Endothelial cell of umbilical vein (primary cell): ENCODE measurements around the gene DNAI7. TPM values are rescaled to one million over a fixed set of nuclear protein-coding genes. Genes with fewer than 3 reads are reported as not detected.

ENCODE experiments used
- BruUV-seq: library from RNA; stranded (reverse); fragments of 400-500 nt; replicated peaks from 2 replicates; lab custom pipeline; 2021; lab: Mats Ljungman, UMichigan
- CTCF ChIA-PET: fragments of 300-600, 350-600 bp; sonication (Branson Sonifier 250); formaldehyde crosslinking; loops from one replicate; lab custom pipeline; 2021; ENCODE audit warnings: antibody characterized with exemption, inconsistent platforms; lab: Charles Lee
- POLR2A ChIA-PET: fragments of 300-600, 350-600 bp; sonication (Branson Sonifier 250); formaldehyde crosslinking; loops from one replicate; lab custom pipeline; 2021; ENCODE audit warnings: antibody characterized with exemption, inconsistent platforms; lab: Charles Lee
- DNase-seq: peaks from one replicate; pipeline ENCODE4 v3.0.0-alpha.2; 2011; ENCODE audit warnings: low read depth, low spot score
- FAIRE-seq: peaks from 2 replicates; lab custom pipeline; 2011; peaks lifted over from hg19 to GRCh38; lab: Jason Lieb, UNC
- H2AFZ ChIP-seq: 2 replicates; pipeline ENCODE4 v1.6.0; 2012; ENCODE audit warnings: low read depth, low read length, control low read depth, inconsistent platforms
- H3K27ac ChIP-seq: 2 replicates; pipeline ENCODE4 v1.5.1; 2011; ENCODE audit warnings: low read depth, mild to moderate bottlenecking, control low read depth, low read length, moderate library complexity; ENCODE audit not compliant: insufficient read depth
- H3K27me3 ChIP-seq, 2 experiments: 2 replicates each; pipeline versions ENCODE4 v1.6.0 to v1.6.1; 2011; ENCODE audit warnings: low read length in 2 of 2, mixed read lengths in 1 of 2; ENCODE audit not compliant: control insufficient read depth in 2 of 2, insufficient read depth in 2 of 2
- H3K36me3 ChIP-seq, 2 experiments: 2 replicates in 1 of 2; 3 replicates in 1 of 2; pipeline ENCODE4 v1.5.1; 2011; ENCODE audit warnings: low read length in 2 of 2, mild to moderate bottlenecking in 1 of 2, moderate library complexity in 1 of 2; ENCODE audit not compliant: control insufficient read depth in 2 of 2, insufficient read depth in 2 of 2; ENCODE audit errors: extremely low read depth in 1 of 2
- H3K4me1 ChIP-seq: 3 replicates; pipeline ENCODE4 v1.5.1; 2011; ENCODE audit warnings: mild to moderate bottlenecking, low read length; ENCODE audit not compliant: control insufficient read depth, insufficient read depth; ENCODE audit errors: extremely low read depth
- H3K4me2 ChIP-seq: 2 replicates; pipeline ENCODE4 v1.6.1; 2011; ENCODE audit warnings: low read length, control low read depth, mixed read lengths; ENCODE audit not compliant: insufficient read depth
- H3K4me3 ChIP-seq, 3 experiments: fragments of 200-600 bp in 1 of 3; sonication (generic), shearing (Covaris generic) in 1 of 3; replicated peaks in 1 of 3; 2 replicates each; pipeline ENCODE4 v1.5.1; 2011 to 2016; ENCODE audit warnings: control low read depth in 3 of 3, low read length in 3 of 3, mild to moderate bottlenecking in 2 of 3, inconsistent platforms in 1 of 3, low read depth in 1 of 3, moderate library complexity in 1 of 3; ENCODE audit not compliant: insufficient read depth in 1 of 3
- H3K79me2 ChIP-seq: 2 replicates; pipeline ENCODE4 v1.6.0; 2012; ENCODE audit warnings: low read length, inconsistent platforms; ENCODE audit not compliant: control insufficient read depth, insufficient read depth
- H3K9ac ChIP-seq: replicated peaks from 2 replicates; pipeline ENCODE3; 2011; ENCODE audit warnings: low read length, control low read depth; ENCODE audit not compliant: insufficient read depth; ENCODE audit errors: extremely low read depth
- H3K9me1 ChIP-seq: replicated peaks from 3 replicates; pipeline ENCODE4 v1.6.0; 2011; ENCODE audit warnings: mild to moderate bottlenecking, low read length; ENCODE audit not compliant: control insufficient read depth, insufficient read depth; ENCODE audit errors: extremely low read depth
- H3K9me3 ChIP-seq: replicated peaks from 2 replicates; pipeline ENCODE4 v1.5.1; 2012; ENCODE audit warnings: low read length, inconsistent platforms; ENCODE audit not compliant: control insufficient read depth, insufficient read depth
- H4K20me1 ChIP-seq: replicated peaks from 2 replicates; pipeline ENCODE3; 2011; ENCODE audit warnings: mild to moderate bottlenecking, low read length; ENCODE audit not compliant: control insufficient read depth, insufficient read depth; ENCODE audit errors: extremely low read depth
- EZH2 ChIP-seq: IDR thresholded peaks from 2 replicates; pipeline ENCODE4 v1.6.1; 2012; ENCODE audit warnings: borderline replicate concordance, low read depth, mild to moderate bottlenecking, moderate library complexity, low read length, inconsistent platforms; ENCODE audit not compliant: severe bottlenecking
- FOS ChIP-seq: IDR thresholded peaks from 2 replicates; pipeline ENCODE4 v1.6.1; 2011; ENCODE audit warnings: mild to moderate bottlenecking, low read length, moderate library complexity, borderline replicate concordance; ENCODE audit not compliant: insufficient read depth
- GATA2 ChIP-seq: IDR thresholded peaks from 2 replicates; pipeline ENCODE4 v1.7.0; 2011; ENCODE audit warnings: low read depth, mild to moderate bottlenecking, moderate library complexity, mixed read lengths, low read length; ENCODE audit not compliant: insufficient read length, insufficient read depth
- JUN ChIP-seq: IDR thresholded peaks from 2 replicates; pipeline ENCODE4 v1.6.1; 2011; ENCODE audit warnings: borderline replicate concordance, low read depth; ENCODE audit not compliant: insufficient read length, insufficient read depth
- MYC ChIP-seq: IDR thresholded peaks from one replicate; pipeline ENCODE4 v1.6.1; 2011; ENCODE audit warnings: mild to moderate bottlenecking, low read depth, low read length
- POLR2A ChIP-seq: IDR thresholded peaks from 2 replicates; pipeline ENCODE4 v1.6.1; 2012; ENCODE audit warnings: low read depth, mild to moderate bottlenecking, control low read depth, low read length
- dilution Hi-C: fragments of 300-500 bp; cut with MboI; formaldehyde crosslinking; loops from one replicate; pipeline ENCODE4 v1.15.0; 2019; ENCODE audit warnings: low sequenced_read_pairs; ENCODE audit not compliant: extremely low pct_ligation_motif_present
- intact Hi-C: fragments of 100-400 bp; cut with micrococcal nuclease; formaldehyde crosslinking; loops from one replicate; pipeline ENCODE4 v1.10.0; 2022
- polyA plus RNA-seq, 4 experiments: library from polyadenylated mRNA; depleted of rRNA in 3 of 4; stranded (reverse) in 3 of 4; unstranded in 1 of 4; fragments of >200 nt; gene quantifications; 2 replicates each; pipeline versions ENCODE4 v1.2.1 to v1.2.3, GENCODE V29; 2011 to 2012; ENCODE audit warnings: missing spikeins in 1 of 4
- total RNA-seq: library from RNA; stranded (reverse); gene quantifications from 2 replicates; pipeline ENCODE4 v1.2.3, GENCODE V29; 2021
- TF ChIP-seq, protein P1 (sequence below), 2 donors: IDR thresholded peaks; 1 replicate in 1 of 2; 2 replicates in 1 of 2; pipeline ENCODE4 v1.5.1; 2011; ENCODE audit warnings: low read length in 2 of 2, mild to moderate bottlenecking in 2 of 2, moderate library complexity in 2 of 2, control low read depth in 1 of 2, inconsistent platforms in 1 of 2, low read depth in 1 of 2; ENCODE audit not compliant: insufficient read depth in 1 of 2; ENCODE audit errors: extremely low read depth in 1 of 2
- TF ChIP-seq, protein P2 (sequence below): IDR thresholded peaks from 2 replicates; pipeline ENCODE4 v1.6.1; 2011; ENCODE audit not compliant: insufficient read depth, insufficient read length

The DNAI7 gene
- total and polyA plus RNA-seq, 2 donors (not counting 3 experiments of a cell fraction or from before 2014, with no cell fraction given) = not detected

DNA sequence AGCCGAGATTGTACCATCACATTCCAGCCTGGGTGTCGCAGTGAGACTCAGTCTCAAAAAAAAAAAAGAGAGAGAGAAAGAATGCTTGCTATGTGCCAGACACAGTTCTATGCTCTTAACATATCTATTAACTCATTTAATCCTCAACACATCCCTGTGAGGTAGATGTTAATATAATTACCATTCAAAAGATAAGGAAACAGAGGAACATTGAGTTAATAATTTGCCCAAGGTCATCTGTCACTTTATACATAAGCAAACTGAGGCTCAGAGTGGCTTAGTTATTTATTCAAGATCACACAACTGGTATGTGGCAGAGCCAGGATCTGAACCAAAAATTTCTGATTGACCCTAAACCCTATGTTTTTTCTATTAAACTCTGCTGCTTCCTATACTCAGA lies 129.9 kb downstream of the DNAI7 start:
- no peak for FAIRE-seq
- no peak overlapping the region for H3K4me2 ChIP-seq
- ChIA-PET POLR2A (no interaction called here), CTCF (no interaction called here)
- no peaks in the 10 kb centered on the region for H4K20me1 ChIP-seq
- peaks cover 0 to 2% of the 10 kb centered on the region in 2 experiments for H3K27me3 ChIP-seq
- no peak overlapping the region for H3K27ac ChIP-seq
- H3K36me3 ChIP-seq = no peaks in the 10 kb centered on the region
- no peaks in the 10 kb centered on the region for H3K4me1 ChIP-seq
- no peaks in the 10 kb centered on the region for H3K9me1 ChIP-seq
- no peak for DNase-seq
- no peaks in the 10 kb centered on the region for H3K9me3 ChIP-seq
- TF ChIP-seq, protein P1, sequence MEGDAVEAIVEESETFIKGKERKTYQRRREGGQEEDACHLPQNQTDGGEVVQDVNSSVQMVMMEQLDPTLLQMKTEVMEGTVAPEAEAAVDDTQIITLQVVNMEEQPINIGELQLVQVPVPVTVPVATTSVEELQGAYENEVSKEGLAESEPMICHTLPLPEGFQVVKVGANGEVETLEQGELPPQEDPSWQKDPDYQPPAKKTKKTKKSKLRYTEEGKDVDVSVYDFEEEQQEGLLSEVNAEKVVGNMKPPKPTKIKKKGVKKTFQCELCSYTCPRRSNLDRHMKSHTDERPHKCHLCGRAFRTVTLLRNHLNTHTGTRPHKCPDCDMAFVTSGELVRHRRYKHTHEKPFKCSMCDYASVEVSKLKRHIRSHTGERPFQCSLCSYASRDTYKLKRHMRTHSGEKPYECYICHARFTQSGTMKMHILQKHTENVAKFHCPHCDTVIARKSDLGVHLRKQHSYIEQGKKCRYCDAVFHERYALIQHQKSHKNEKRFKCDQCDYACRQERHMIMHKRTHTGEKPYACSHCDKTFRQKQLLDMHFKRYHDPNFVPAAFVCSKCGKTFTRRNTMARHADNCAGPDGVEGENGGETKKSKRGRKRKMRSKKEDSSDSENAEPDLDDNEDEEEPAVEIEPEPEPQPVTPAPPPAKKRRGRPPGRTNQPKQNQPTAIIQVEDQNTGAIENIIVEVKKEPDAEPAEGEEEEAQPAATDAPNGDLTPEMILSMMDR (IDR thresholded peaks at IDR 0.05; ENCODE audit: extremely low read depth in 1 of 2, insufficient read depth in 1 of 2, low read depth in 1 of 2, low read length in 2 of 2) = no peak
- TF ChIP-seq POLR2A (no peak), GATA2 (no peak), EZH2 (no peak), FOS (no peak), MYC (no peak), JUN (no peak)
- TF ChIP-seq, protein P2, sequence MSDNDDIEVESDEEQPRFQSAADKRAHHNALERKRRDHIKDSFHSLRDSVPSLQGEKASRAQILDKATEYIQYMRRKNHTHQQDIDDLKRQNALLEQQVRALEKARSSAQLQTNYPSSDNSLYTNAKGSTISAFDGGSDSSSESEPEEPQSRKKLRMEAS = no peak
- H3K79me2 ChIP-seq = no peaks in the 10 kb centered on the region
- H2AFZ ChIP-seq = no peak overlapping the region
- H3K4me3 ChIP-seq = no peak overlapping the region
- BruUV-seq = no TSS peak
- dilution Hi-C loops = no loop called here
- intact Hi-C loops = no loop called here
- no peak overlapping the region for H3K9ac ChIP-seq
